KMS-11 (cell line): ENCODE results near the gene LRPAP1.

Experiments
- H2AFZ ChIP-seq: fragments of 200-600 bp; sonication (generic); 2 replicates; pipeline ENCODE4 v1.6.1; 2016; ENCODE audit warnings: antibody characterized with exemption, mixed run types, low read depth
- H3K27ac ChIP-seq: fragments of 200-600 bp; sonication (generic); 2 replicates; pipeline ENCODE4 v1.6.1; 2016; ENCODE audit warnings: mild to moderate bottlenecking, mixed run types
- H3K27me3 ChIP-seq: fragments of 200-600 bp; sonication (generic); 2 replicates; pipeline ENCODE4 v1.6.1; 2017; ENCODE audit warnings: mild to moderate bottlenecking, low read depth, mixed run types, moderate library complexity; ENCODE audit not compliant: insufficient read depth
- H3K36me3 ChIP-seq: fragments of 200-600 bp; sonication (generic); 2 replicates; pipeline ENCODE4 v1.6.1; 2017; ENCODE audit warnings: mild to moderate bottlenecking, mixed run types; ENCODE audit not compliant: insufficient read depth
- H3K4me1 ChIP-seq: fragments of 200-600 bp; sonication (generic); 2 replicates; pipeline ENCODE4 v1.6.1; 2016; ENCODE audit warnings: mild to moderate bottlenecking, low read depth, mixed run types; ENCODE audit not compliant: poor library complexity, severe bottlenecking
- H3K4me2 ChIP-seq: fragments of 200-600 bp; sonication (generic); 2 replicates; pipeline ENCODE4 v1.7.0; 2016; ENCODE audit warnings: mild to moderate bottlenecking, mixed run types
- H3K4me3 ChIP-seq: fragments of 200-600 bp; sonication (generic); IDR thresholded peaks from 2 replicates; pipeline ENCODE4 v1.6.1; 2017; ENCODE audit warnings: low read depth, low read length, mixed read lengths; ENCODE audit not compliant: insufficient read depth
- H3K79me2 ChIP-seq: fragments of 200-600 bp; sonication (generic); 2 replicates; pipeline ENCODE4 v1.6.1; 2016; ENCODE audit warnings: low read depth, mixed run types; ENCODE audit not compliant: insufficient read depth
- H3K9ac ChIP-seq: fragments of 200-600 bp; sonication (generic); 2 replicates; pipeline ENCODE4 v1.6.1; 2016; ENCODE audit warnings: mild to moderate bottlenecking, mixed run types
- H4K20me1 ChIP-seq: fragments of 200-600 bp; sonication (generic); 2 replicates; pipeline ENCODE4 v1.6.1; 2016; ENCODE audit warnings: mild to moderate bottlenecking, mixed run types; ENCODE audit not compliant: insufficient read depth
- CTCF ChIP-seq: fragments of 200-600 bp; sonication (generic); conservative IDR thresholded peaks from 2 replicates; pipeline ENCODE4 v1.6.1; 2017; ENCODE audit warnings: low read depth, mild to moderate bottlenecking, antibody characterized with exemption, low read length, moderate library complexity, mixed read lengths

LRPAP1 gene

GRCh38 chr4:3501825-3502425 lies 30.3 kb downstream of the LRPAP1 start:
- H3K79me2 ChIP-seq: no peaks in the 10 kb centered on the region
- H3K9ac ChIP-seq: no peak overlapping the region
- no peaks in the 10 kb centered on the region for H3K27me3 ChIP-seq
- H2AFZ ChIP-seq: no peak overlapping the region
- no peak overlapping the region for H3K4me2 ChIP-seq
- no peaks in the 10 kb centered on the region for H4K20me1 ChIP-seq
- H3K4me1 ChIP-seq: no peaks in the 10 kb centered on the region
- no peak overlapping the region for H3K4me3 ChIP-seq
- no peak overlapping the region for H3K27ac ChIP-seq
- H3K36me3 ChIP-seq: no peaks in the 10 kb centered on the region
- TF ChIP-seq CTCF: no peak

DNA sequence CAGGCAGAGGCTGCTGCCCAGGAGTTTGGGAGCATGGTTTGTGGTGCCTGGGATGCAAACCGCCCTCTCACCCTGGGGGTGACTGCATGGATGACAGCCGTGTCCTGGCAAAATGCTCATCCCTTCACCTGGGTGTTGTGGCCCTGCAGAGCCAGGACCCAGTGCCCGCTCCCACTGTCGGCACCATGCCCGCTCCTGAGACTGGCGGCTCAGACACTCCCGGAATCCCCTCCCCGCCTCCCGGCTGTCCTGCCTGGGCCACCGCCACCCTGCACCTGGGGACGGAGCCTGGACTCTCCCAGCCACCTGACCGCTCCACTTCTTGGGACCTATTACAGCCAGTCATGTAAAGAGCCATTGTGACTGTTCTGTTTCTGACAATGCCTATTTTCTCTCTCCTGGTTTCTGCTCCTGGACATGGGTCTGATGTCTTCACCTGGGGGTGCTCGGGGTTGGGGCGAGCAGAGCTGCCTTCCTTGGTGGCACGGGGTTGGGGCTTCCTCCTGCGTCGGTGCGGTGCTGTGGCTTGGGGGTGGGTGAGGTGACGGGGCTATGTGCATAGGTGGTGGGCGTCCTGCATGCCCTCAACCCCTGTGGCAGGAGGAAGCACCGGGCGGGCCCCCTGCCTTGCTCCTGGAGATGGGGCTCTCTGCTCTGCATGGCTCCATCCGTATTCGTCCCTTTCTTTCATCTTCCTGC lies 30.9 kb downstream of the LRPAP1 start:
- Histone ChIP-seq H3K4me1 (no peaks in the 10 kb centered on the region), H3K79me2 (no peaks in the 10 kb centered on the region), H3K27me3 (no peaks in the 10 kb centered on the region; the same call in 1 of the 2 replicates), H3K27ac (no peak overlapping the region), H3K4me2 (no peak overlapping the region), H4K20me1 (no peaks in the 10 kb centered on the region), H3K4me3 (no peak overlapping the region), H2AFZ (no peak overlapping the region), H3K9ac (no peak overlapping the region), H3K36me3 (no peaks in the 10 kb centered on the region)
- no peak for TF ChIP-seq CTCF

DNA sequence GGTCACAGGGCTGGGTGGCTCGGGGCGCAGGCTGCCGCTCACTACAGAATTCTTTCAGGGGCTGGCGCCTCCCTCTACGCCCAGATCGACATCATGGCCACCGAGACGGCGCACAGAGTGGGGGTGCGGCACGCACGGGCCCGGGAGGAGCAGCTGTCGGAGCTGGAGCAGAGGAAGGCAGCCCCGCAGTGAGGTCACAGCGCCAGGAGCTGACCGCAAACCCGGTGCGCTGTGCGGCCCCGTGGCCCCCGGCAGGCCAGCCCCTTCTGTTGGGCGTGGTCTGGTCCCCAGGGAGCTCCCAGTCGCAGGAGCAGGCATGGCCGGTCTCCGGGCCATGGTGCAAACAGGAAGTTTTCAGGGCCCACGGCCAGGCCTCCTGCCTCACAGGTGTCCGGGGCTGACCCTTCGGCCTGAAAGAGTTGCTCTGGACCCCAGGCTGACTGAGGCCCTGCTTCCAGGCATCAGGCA lies 31.6 kb downstream of the LRPAP1 start:
- no peak for TF ChIP-seq CTCF
- H3K36me3 ChIP-seq: no peaks in the 10 kb centered on the region
- H3K4me3 ChIP-seq: no peak overlapping the region
- no peak overlapping the region for H3K27ac ChIP-seq
- no peak overlapping the region for H2AFZ ChIP-seq
- H3K27me3 ChIP-seq: no peaks in the 10 kb centered on the region; the same call in 1 of the 2 replicates
- no peak overlapping the region for H3K4me2 ChIP-seq
- no peaks in the 10 kb centered on the region for H3K4me1 ChIP-seq
- no peak overlapping the region for H3K9ac ChIP-seq
- H3K79me2 ChIP-seq: no peaks in the 10 kb centered on the region
- no peaks in the 10 kb centered on the region for H4K20me1 ChIP-seq

GRCh38 chr4:3500111-3500510 lies 32.1 kb downstream of the LRPAP1 start:
- Histone ChIP-seq H3K27ac (no peak overlapping the region), H3K4me3 (no peak overlapping the region), H3K9ac (no peak overlapping the region), H2AFZ (no peak overlapping the region), H3K36me3 (no peaks in the 10 kb centered on the region), H4K20me1 (no peaks in the 10 kb centered on the region), H3K27me3 (no peaks in the 10 kb centered on the region; the same call in 1 of the 2 replicates), H3K4me1 (no peaks in the 10 kb centered on the region), H3K4me2 (no peak overlapping the region), H3K79me2 (no peaks in the 10 kb centered on the region)
- TF ChIP-seq CTCF: no peak
